Naive thymus-derived CD8-positive, alpha-beta T cell (primary cell): ENCODE data around the gene UGGT2. TPM values are rescaled to one million over a fixed set of nuclear protein-coding genes. Genes with fewer than 3 reads are reported as not detected.
"Not testable (repeated sequence)": the region's sequence is repeated elsewhere in the genome, so short reads cannot be mapped to it uniquely, and the experiment has no call there.

Experiments
- ATAC-seq, 2 donors: fragments of 150-1000 bp; cut with Tn5 transposase in 1 of 2; sonication (Bioruptor Pico), chemical (Tn5 transposase) in 1 of 2; 1 replicate in 1 of 2; 2 replicates in 1 of 2; pipeline ENCODE4 v1.10.0; 2021; ENCODE audit warnings: mild to moderate bottlenecking in 2 of 2, moderate library complexity in 2 of 2
- POLR2A ChIA-PET: fragments of 350-600 bp; sonication (Branson Sonifier 250); formaldehyde crosslinking; loops from one replicate; lab custom pipeline; 2021; ENCODE audit warnings: antibody characterized with exemption; lab: Charles Lee
- DNase-seq, 10 donors: peaks; one replicate each; pipeline versions ENCODE4 v3.0.0 to v3.0.0-alpha.2; 2020 to 2022
- H3K27ac Mint-ChIP-seq, 10 donors: one replicate each; pipeline ENCODE4 v1.8.0; 2020 to 2022; ENCODE audit warnings: mild to moderate bottlenecking in 10 of 10, mixed read lengths in 10 of 10, moderate library complexity in 4 of 10, inconsistent platforms in 1 of 10
- H3K27me3 Mint-ChIP-seq, 5 donors: one replicate each; pipeline ENCODE4 v1.8.0; 2021 to 2022; ENCODE audit warnings: mixed read lengths in 5 of 5
- H3K36me3 Mint-ChIP-seq, 3 donors: one replicate each; pipeline ENCODE4 v1.8.0; 2020 to 2022; ENCODE audit warnings: mixed read lengths in 3 of 3, mild to moderate bottlenecking in 2 of 3, inconsistent platforms in 1 of 3
- H3K4me1 Mint-ChIP-seq, 4 donors: one replicate each; pipeline ENCODE4 v1.8.0; 2021 to 2022; ENCODE audit warnings: mixed read lengths in 4 of 4
- H3K4me3 Mint-ChIP-seq, 10 donors: one replicate each; pipeline ENCODE4 v1.8.0; 2020 to 2022; ENCODE audit warnings: mild to moderate bottlenecking in 10 of 10, mixed read lengths in 10 of 10, moderate library complexity in 6 of 10, inconsistent platforms in 1 of 10
- H3K9me3 Mint-ChIP-seq, 9 donors: one replicate each; pipeline ENCODE4 v1.8.0; 2020 to 2022; ENCODE audit warnings: mixed read lengths in 9 of 9, mild to moderate bottlenecking in 3 of 9, inconsistent platforms in 1 of 9, moderate library complexity in 1 of 9
- polyA plus RNA-seq, 3 donors: library from polyadenylated mRNA; unstranded; fragments of 300-500 nt; fragmentation: Illumina TruSeq; gene quantifications; one replicate each; pipeline ENCODE4 v1.2.3, GENCODE V29; 2021
- total RNA-seq, 8 experiments: library from RNA in 2 of 8; stranded (reverse) in 2 of 8; gene quantifications; one replicate each; pipeline ENCODE4 v1.2.3 and lab custom pipeline; 2021 to 2026

UGGT2 gene
- total and polyA plus RNA-seq, 5 experiments from 2014 or later, result not detected

- POLR2A ChIA-PET, result no interaction called here
- ATAC-seq (no peak), DNase-seq (no peak)
- Mint-ChIP-seq H3K27me3 (peaks cover 0 to 3% (median 0%) of the 10 kb centered on the region in 5 donors), H3K9me3 (peaks cover 0 to 18% (median 7%) of the 10 kb centered on the region in 9 donors), H3K4me3 (no peak overlapping the region), H3K4me1 (no peaks in the 10 kb centered on the region), H3K36me3 (peaks cover 0 to 6% (median 0%) of the 10 kb centered on the region in 3 donors), H3K27ac (no peak overlapping the region)
These were observed 49.9 kb downstream of the UGGT2 start for GRCh38 chr13:96003304-96003703.

GRCh38 chr13:96002322-96003131, 50.7 kb downstream of the UGGT2 start:
- H3K27ac Mint-ChIP-seq, result no peak overlapping the region
- POLR2A ChIA-PET, result no interaction called here
- H3K27me3 Mint-ChIP-seq, result peaks cover 0 to 3% (median 0%) of the 10 kb centered on the region in 5 donors
- ATAC-seq, result no peak
- peaks cover 0 to 6% (median 0%) of the 10 kb centered on the region in 3 donors for H3K36me3 Mint-ChIP-seq
- no peak for DNase-seq
- H3K9me3 Mint-ChIP-seq, result peaks cover 0 to 15% (median 7%) of the 10 kb centered on the region in 9 donors
- H3K4me1 Mint-ChIP-seq, result no peaks in the 10 kb centered on the region
- H3K4me3 Mint-ChIP-seq, result no peak overlapping the region

DNA sequence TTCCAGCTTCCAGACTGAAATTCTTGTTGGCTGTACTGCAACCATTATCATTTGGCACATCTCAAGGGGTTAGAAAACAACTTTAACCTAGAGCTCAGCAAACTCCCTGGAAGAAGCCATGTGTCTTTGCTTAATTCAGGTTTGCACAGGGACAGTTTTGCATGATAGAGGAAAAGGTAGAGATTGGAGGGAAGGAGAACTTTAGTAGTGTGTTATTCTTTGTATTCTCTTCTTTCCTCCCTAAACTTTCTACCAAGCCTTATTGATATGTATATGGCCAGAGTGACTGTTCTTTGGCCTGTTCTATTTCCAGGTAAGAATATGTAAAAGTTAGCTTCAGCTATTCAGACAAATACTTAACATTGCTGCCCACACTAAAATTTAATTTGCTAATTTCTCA, 53.1 kb downstream of the UGGT2 start:
- DNase-seq, result no peak
- Mint-ChIP-seq H3K9me3 (peaks cover 0 to 3% (median 0%) of the 10 kb centered on the region in 9 donors), H3K27ac (no peak overlapping the region), H3K36me3 (no peaks in the 10 kb centered on the region), H3K27me3 (peaks cover 0 to 3% (median 0%) of the 10 kb centered on the region in 5 donors), H3K4me1 (no peaks in the 10 kb centered on the region), H3K4me3 (no peak overlapping the region)
- ATAC-seq, result no peak
- POLR2A ChIA-PET, result no interaction called here

DNA sequence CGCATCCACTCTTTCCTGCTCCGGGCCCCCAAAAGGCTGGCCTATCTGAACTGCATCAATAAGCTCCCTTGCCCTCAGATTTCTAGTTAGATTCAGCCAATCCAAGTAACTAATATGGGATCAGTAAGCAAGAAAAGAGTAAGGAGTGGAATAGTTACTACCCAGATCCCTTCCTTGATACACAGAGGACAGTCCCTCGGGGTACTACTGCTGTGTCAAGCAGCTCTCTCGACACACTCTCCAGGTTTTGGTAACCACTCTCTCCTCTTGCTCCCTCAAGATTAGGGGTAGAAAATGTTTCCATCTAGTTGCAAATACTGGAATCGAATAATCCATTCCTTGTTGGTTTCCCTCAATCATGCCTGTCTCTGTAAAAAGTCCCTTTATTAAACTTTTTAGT, 65.4 kb downstream of the UGGT2 start:
- DNase-seq (no peak), ATAC-seq (no peak)
- H3K9me3 Mint-ChIP-seq, result peaks cover 0 to 1% (median 0%) of the 10 kb centered on the region in 9 donors

DNA sequence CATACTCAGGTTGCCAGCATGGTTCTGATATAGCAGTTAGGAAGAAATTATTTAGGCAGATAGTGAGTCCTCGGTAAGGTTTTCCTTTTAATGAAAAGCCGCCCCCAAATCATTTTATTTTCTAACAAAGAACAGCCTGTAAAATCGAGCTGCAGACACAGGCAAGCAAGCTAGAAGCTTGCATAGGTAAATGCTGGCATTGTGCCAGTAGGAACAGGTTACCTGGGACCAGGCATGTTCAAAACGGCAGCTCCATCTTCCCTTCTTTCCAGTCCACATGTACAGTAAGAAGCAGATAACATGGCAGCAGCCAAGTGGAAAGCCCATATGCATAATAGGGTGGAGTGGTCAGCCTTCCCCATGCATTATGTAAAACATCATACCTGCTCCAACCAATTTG, 71.1 kb downstream of the UGGT2 start:
- H3K4me3 Mint-ChIP-seq, result no peak overlapping the region
- POLR2A ChIA-PET, result no interaction called here
- peaks cover 0 to 5% (median 0%) of the 10 kb centered on the region in 9 donors for H3K9me3 Mint-ChIP-seq

More for the DNA sequence above, 65.4 kb downstream of the UGGT2 start:
- Mint-ChIP-seq H3K27me3 (peaks cover 0 to 2% (median 0%) of the 10 kb centered on the region in 5 donors), H3K4me1 (no peaks in the 10 kb centered on the region), H3K4me3 (no peak overlapping the region), H3K27ac (no peak overlapping the region), H3K36me3 (no peaks in the 10 kb centered on the region)
- POLR2A ChIA-PET, result no interaction called here

GRCh38 chr13:95972651-95973050, 80.5 kb downstream of the UGGT2 start:
- ATAC-seq, H3K4me1 Mint-ChIP-seq, H3K4me3 Mint-ChIP-seq, H3K27ac Mint-ChIP-seq, H3K36me3 Mint-ChIP-seq, POLR2A ChIA-PET, DNase-seq, H3K27me3 Mint-ChIP-seq: not testable (repeated sequence)
- H3K9me3 Mint-ChIP-seq, result peaks cover 0 to 13% (median 3%) of the 10 kb centered on the region in 9 donors

More for the DNA sequence above, 71.1 kb downstream of the UGGT2 start:
- Mint-ChIP-seq H3K27ac (no peak overlapping the region), H3K36me3 (no peaks in the 10 kb centered on the region), H3K4me1 (no peaks in the 10 kb centered on the region), H3K27me3 (peaks cover 0 to 2% (median 0%) of the 10 kb centered on the region in 5 donors)
- no peak for DNase-seq
- no peak for ATAC-seq

GRCh38 chr13:95970878-95971277, 82.3 kb downstream of the UGGT2 start:
- Mint-ChIP-seq H3K4me3 (no peak overlapping the region), H3K9me3 (peaks cover 0 to 9% (median 2%) of the 10 kb centered on the region in 9 donors), H3K4me1 (no peaks in the 10 kb centered on the region), H3K27me3 (no peaks in the 10 kb centered on the region), H3K36me3 (no peaks in the 10 kb centered on the region), H3K27ac (no peak overlapping the region)
- ATAC-seq (no peak), DNase-seq (no peak)
- POLR2A ChIA-PET, result no interaction called here

GRCh38 chr13:95968906-95969305, 84.3 kb downstream of the UGGT2 start:
- ATAC-seq, result no peak
- DNase-seq, result no peak
- POLR2A ChIA-PET, result no interaction called here
- no peak overlapping the region for H3K27ac Mint-ChIP-seq
- no peaks in the 10 kb centered on the region for H3K27me3 Mint-ChIP-seq
- H3K36me3 Mint-ChIP-seq, result no peaks in the 10 kb centered on the region
- no peak overlapping the region for H3K4me3 Mint-ChIP-seq
- peaks cover 0 to 8% (median 4%) of the 10 kb centered on the region in 9 donors for H3K9me3 Mint-ChIP-seq
- H3K4me1 Mint-ChIP-seq, result no peaks in the 10 kb centered on the region

GRCh38 chr13:95957331-95957730, 95.9 kb downstream of the UGGT2 start:
- H3K27ac Mint-ChIP-seq, result no peak overlapping the region
- peaks cover 0 to 11% (median 3%) of the 10 kb centered on the region in 3 donors for H3K36me3 Mint-ChIP-seq
- POLR2A ChIA-PET, result no interaction called here
- H3K27me3 Mint-ChIP-seq, result peaks cover 0 to 2% (median 0%) of the 10 kb centered on the region in 5 donors
- no peaks in the 10 kb centered on the region for H3K4me1 Mint-ChIP-seq
- ATAC-seq, result no peak
- no peak for DNase-seq
- H3K9me3 Mint-ChIP-seq, result peaks cover 8 to 33% (median 19%) of the 10 kb centered on the region in 9 donors
- H3K4me3 Mint-ChIP-seq, result no peak overlapping the region

GRCh38 chr13:95956589-95957148, 96.5 kb downstream of the UGGT2 start:
- DNase-seq (no peak), ATAC-seq (no peak)
- Mint-ChIP-seq H3K9me3 (peaks cover 5 to 28% (median 14%) of the 10 kb centered on the region in 9 donors), H3K36me3 (peaks cover 0 to 11% (median 3%) of the 10 kb centered on the region in 3 donors), H3K27ac (no peak overlapping the region), H3K27me3 (peaks cover 0 to 2% (median 0%) of the 10 kb centered on the region in 5 donors), H3K4me1 (no peaks in the 10 kb centered on the region), H3K4me3 (no peak overlapping the region)
- POLR2A ChIA-PET, result no interaction called here

GRCh38 chr13:95955719-95956118, 97.5 kb downstream of the UGGT2 start:
- POLR2A ChIA-PET, result no interaction called here
- Mint-ChIP-seq H3K36me3 (peaks cover 0 to 10% (median 3%) of the 10 kb centered on the region in 3 donors), H3K4me3 (no peak overlapping the region), H3K4me1 (no peaks in the 10 kb centered on the region), H3K27me3 (peaks cover 0 to 2% (median 0%) of the 10 kb centered on the region in 5 donors), H3K9me3 (peaks cover 5 to 24% (median 12%) of the 10 kb centered on the region in 9 donors), H3K27ac (no peak overlapping the region)
- ATAC-seq (no peak), DNase-seq (no peak)

- ATAC-seq, result no peak
- peaks cover 0 to 2% (median 0%) of the 10 kb centered on the region in 5 donors for H3K27me3 Mint-ChIP-seq
- DNase-seq, result no peak
- no peak overlapping the region for H3K27ac Mint-ChIP-seq
- H3K36me3 Mint-ChIP-seq, result peaks cover 0 to 6% (median 3%) of the 10 kb centered on the region in 3 donors
- H3K4me3 Mint-ChIP-seq, result no peak overlapping the region
- POLR2A ChIA-PET, result no interaction called here
- no peaks in the 10 kb centered on the region for H3K4me1 Mint-ChIP-seq
- H3K9me3 Mint-ChIP-seq, result peaks cover 5 to 24% (median 11%) of the 10 kb centered on the region in 9 donors
These were observed 97.9 kb downstream of the UGGT2 start for GRCh38 chr13:95955255-95955654.

- Mint-ChIP-seq H3K4me1 (no peaks in the 10 kb centered on the region), H3K27ac (no peak overlapping the region), H3K36me3 (no peaks in the 10 kb centered on the region), H3K27me3 (peaks cover 0 to 3% (median 0%) of the 10 kb centered on the region in 5 donors), H3K4me3 (peak overlapping the region in 1 of 10 donors; percentile 24), H3K9me3 (peaks cover 0 to 22% (median 5%) of the 10 kb centered on the region in 9 donors)
- ATAC-seq (no peak), DNase-seq (no peak)
- POLR2A ChIA-PET, result no interaction called here
These were observed 98.9 kb downstream of the UGGT2 start for GRCh38 chr13:95954266-95954665.
